ENCODE measurements around the gene ITGAV. TPM values are rescaled to one million over a fixed set of nuclear protein-coding genes. Genes with fewer than 3 reads are reported as not detected.

Gene ITGAV
- 27.1 TPM for polyA plus RNA-seq (2013, experiment 1 of 4)
- 32.0 TPM for polyA plus RNA-seq (2013, experiment 2 of 4)
- polyA plus RNA-seq (2013, experiment 3 of 4): 32.7 TPM
- 35.0 TPM for polyA plus RNA-seq (2013, experiment 4 of 4)

- Histone ChIP-seq H3K4me3 (ENCODE audit: insufficient read depth, low read depth, low read length) (peak within 1 kb of the TSS; percentile 69), H3K36me3 (ENCODE audit: control insufficient read depth, insufficient read depth, low read length) (no peaks in the 10 kb centered on the region), H3K27ac (ENCODE audit: insufficient read depth, low read depth, low read length, poor library complexity, severe bottlenecking) (peak within 1 kb of the TSS; percentile 45), H3K4me1 (ENCODE audit: control insufficient read depth, insufficient read depth, low read length) (no peaks in the 10 kb centered on the region), H3K27me3 (ENCODE audit: control insufficient read depth, insufficient read depth, low read length, poor library complexity, severe bottlenecking) (no peaks in the 10 kb centered on the region), H3K9me3 (ENCODE audit: control insufficient read depth, low read length) (no peaks in the 10 kb centered on the region)
- WGBS, 2 experiments: 0% methylated on average over 71 of the region's 71 CpGs
These were observed at the start of gene ITGAV for GRCh38 chr2:186589612-186590349. Gene ITGAV (plus strand): TSS chr2:186590056. CDS start chr2:186590339, 283 bp downstream.

- H3K36me3 ChIP-seq (ENCODE audit: control insufficient read depth, insufficient read depth, low read length): no peaks in the 10 kb centered on the region
- 74 to 83% methylated on average over 4 of the region's 4 CpGs for WGBS, 2 experiments
- H3K27ac ChIP-seq (ENCODE audit: insufficient read depth, low read depth, low read length, poor library complexity, severe bottlenecking): no peak overlapping the region
- peaks cover 11% of the 10 kb centered on the region for H3K4me1 ChIP-seq (ENCODE audit: control insufficient read depth, insufficient read depth, low read length)
- H3K4me3 ChIP-seq (ENCODE audit: insufficient read depth, low read depth, low read length): no peak overlapping the region
- no peaks in the 10 kb centered on the region for H3K27me3 ChIP-seq (ENCODE audit: control insufficient read depth, insufficient read depth, low read length, poor library complexity, severe bottlenecking)
- no peaks in the 10 kb centered on the region for H3K9me3 ChIP-seq (ENCODE audit: control insufficient read depth, low read length)
These were observed 48.9 kb upstream of the ITGAV start for GRCh38 chr2:186540941-186541340.

GRCh38 chr2:186542002-186542401, 47.9 kb upstream of the ITGAV start:
- Histone ChIP-seq H3K4me1 (ENCODE audit: control insufficient read depth, insufficient read depth, low read length) (peaks cover 11% of the 10 kb centered on the region), H3K27me3 (ENCODE audit: control insufficient read depth, insufficient read depth, low read length, poor library complexity, severe bottlenecking) (no peaks in the 10 kb centered on the region), H3K27ac (ENCODE audit: insufficient read depth, low read depth, low read length, poor library complexity, severe bottlenecking) (no peak overlapping the region), H3K36me3 (ENCODE audit: control insufficient read depth, insufficient read depth, low read length) (no peaks in the 10 kb centered on the region), H3K9me3 (ENCODE audit: control insufficient read depth, low read length) (no peaks in the 10 kb centered on the region), H3K4me3 (ENCODE audit: insufficient read depth, low read depth, low read length) (no peak overlapping the region)
- WGBS, 2 experiments: 86 to 90% methylated on average over 4 of the region's 4 CpGs

- H3K9me3 ChIP-seq (ENCODE audit: control insufficient read depth, low read length): no peaks in the 10 kb centered on the region
These were observed 46.2 kb upstream of the ITGAV start for GRCh38 chr2:186543561-186544131.

GRCh38 chr2:186544255-186544675, 45.6 kb upstream of the ITGAV start:
- no peak overlapping the region for H3K4me3 ChIP-seq (ENCODE audit: insufficient read depth, low read depth, low read length)
- no peaks in the 10 kb centered on the region for H3K27me3 ChIP-seq (ENCODE audit: control insufficient read depth, insufficient read depth, low read length, poor library complexity, severe bottlenecking)
- H3K4me1 ChIP-seq (ENCODE audit: control insufficient read depth, insufficient read depth, low read length): peaks cover 11% of the 10 kb centered on the region
- 76 to 85% methylated on average over 1 of the region's 1 CpG for WGBS, 2 experiments
- H3K9me3 ChIP-seq (ENCODE audit: control insufficient read depth, low read length): no peaks in the 10 kb centered on the region
- H3K27ac ChIP-seq (ENCODE audit: insufficient read depth, low read depth, low read length, poor library complexity, severe bottlenecking): peak overlapping the region; percentile 52
- H3K36me3 ChIP-seq (ENCODE audit: control insufficient read depth, insufficient read depth, low read length): no peaks in the 10 kb centered on the region

More at GRCh38 chr2:186543561-186544131, 46.2 kb upstream of the ITGAV start:
- Histone ChIP-seq H3K27ac (ENCODE audit: insufficient read depth, low read depth, low read length, poor library complexity, severe bottlenecking) (peak overlapping the region; percentile 52), H3K27me3 (ENCODE audit: control insufficient read depth, insufficient read depth, low read length, poor library complexity, severe bottlenecking) (no peaks in the 10 kb centered on the region), H3K36me3 (ENCODE audit: control insufficient read depth, insufficient read depth, low read length) (no peaks in the 10 kb centered on the region), H3K4me1 (ENCODE audit: control insufficient read depth, insufficient read depth, low read length) (peaks cover 11% of the 10 kb centered on the region), H3K4me3 (ENCODE audit: insufficient read depth, low read depth, low read length) (no peak overlapping the region)
- WGBS, 2 experiments: 92 to 97% methylated on average over 2 to 3 of the region's 3 CpGs

GRCh38 chr2:186546846-186547245, 43.0 kb upstream of the ITGAV start:
- Histone ChIP-seq H3K9me3 (ENCODE audit: control insufficient read depth, low read length) (no peaks in the 10 kb centered on the region), H3K27ac (ENCODE audit: insufficient read depth, low read depth, low read length, poor library complexity, severe bottlenecking) (no peak overlapping the region), H3K36me3 (ENCODE audit: control insufficient read depth, insufficient read depth, low read length) (no peaks in the 10 kb centered on the region), H3K27me3 (ENCODE audit: control insufficient read depth, insufficient read depth, low read length, poor library complexity, severe bottlenecking) (no peaks in the 10 kb centered on the region), H3K4me1 (ENCODE audit: control insufficient read depth, insufficient read depth, low read length) (peaks cover 11% of the 10 kb centered on the region), H3K4me3 (ENCODE audit: insufficient read depth, low read depth, low read length) (no peak overlapping the region)
- 0% methylated on average over 1 of the region's 1 CpG for WGBS, 2 experiments

- Histone ChIP-seq H3K9me3 (ENCODE audit: control insufficient read depth, low read length) (no peaks in the 10 kb centered on the region), H3K27ac (ENCODE audit: insufficient read depth, low read depth, low read length, poor library complexity, severe bottlenecking) (no peak overlapping the region), H3K36me3 (ENCODE audit: control insufficient read depth, insufficient read depth, low read length) (no peaks in the 10 kb centered on the region), H3K27me3 (ENCODE audit: control insufficient read depth, insufficient read depth, low read length, poor library complexity, severe bottlenecking) (no peaks in the 10 kb centered on the region), H3K4me3 (ENCODE audit: insufficient read depth, low read depth, low read length) (no peak overlapping the region), H3K4me1 (ENCODE audit: control insufficient read depth, insufficient read depth, low read length) (no peaks in the 10 kb centered on the region)
- 90 to 93% methylated on average over 6 of the region's 8 CpGs for WGBS, 2 experiments
These were observed 38.4 kb upstream of the ITGAV start for GRCh38 chr2:186551323-186552050.

GRCh38 chr2:186554429-186554828, 35.4 kb upstream of the ITGAV start:
- H3K27me3 ChIP-seq (ENCODE audit: control insufficient read depth, insufficient read depth, low read length, poor library complexity, severe bottlenecking): no peaks in the 10 kb centered on the region
- WGBS, 2 experiments: 96 to 100% methylated on average over 1 of the region's 1 CpG
- H3K9me3 ChIP-seq (ENCODE audit: control insufficient read depth, low read length): no peaks in the 10 kb centered on the region
- H3K4me1 ChIP-seq (ENCODE audit: control insufficient read depth, insufficient read depth, low read length): no peaks in the 10 kb centered on the region
- no peak overlapping the region for H3K27ac ChIP-seq (ENCODE audit: insufficient read depth, low read depth, low read length, poor library complexity, severe bottlenecking)
- no peaks in the 10 kb centered on the region for H3K36me3 ChIP-seq (ENCODE audit: control insufficient read depth, insufficient read depth, low read length)
- no peak overlapping the region for H3K4me3 ChIP-seq (ENCODE audit: insufficient read depth, low read depth, low read length)

- no peaks in the 10 kb centered on the region for H3K27me3 ChIP-seq (ENCODE audit: control insufficient read depth, insufficient read depth, low read length, poor library complexity, severe bottlenecking)
- WGBS, 2 experiments: 87 to 88% methylated on average over 8 of the region's 8 CpGs
- no peaks in the 10 kb centered on the region for H3K4me1 ChIP-seq (ENCODE audit: control insufficient read depth, insufficient read depth, low read length)
- H3K9me3 ChIP-seq (ENCODE audit: control insufficient read depth, low read length): no peaks in the 10 kb centered on the region
- H3K4me3 ChIP-seq (ENCODE audit: insufficient read depth, low read depth, low read length): no peak overlapping the region
- no peak overlapping the region for H3K27ac ChIP-seq (ENCODE audit: insufficient read depth, low read depth, low read length, poor library complexity, severe bottlenecking)
- H3K36me3 ChIP-seq (ENCODE audit: control insufficient read depth, insufficient read depth, low read length): no peaks in the 10 kb centered on the region
These were observed 34.8 kb upstream of the ITGAV start for GRCh38 chr2:186554850-186555671.
